GM21526 (cell line): ENCODE data around the gene PRCD.

Experiments used
- ATAC-seq: cut with Tn5 transposase; IDR thresholded peaks from one replicate; pipeline ENCODE4 v1.9.1; 2021; ENCODE audit warnings: moderate library complexity; ENCODE audit not compliant: unreplicated experiment, low FRiP score

PRCD gene

GRCh38 chr17:76586741-76587487 lies 47.1 kb downstream of the PRCD start:
- ATAC-seq, result no peak

GRCh38 chr17:76588182-76588581 lies 48.3 kb downstream of the PRCD start:
- ATAC-seq, result no peak

- ATAC-seq, result no peak
Measured at GRCh38 chr17:76593384-76593826, 53.6 kb downstream of the PRCD start.

- no peak for ATAC-seq
Measured at GRCh38 chr17:76593959-76594358, 54.1 kb downstream of the PRCD start.

GRCh38 chr17:76594690-76595089 lies 54.8 kb downstream of the PRCD start:
- ATAC-seq, result no peak
